Vagina (tissue), 1 donor: ENCODE measurements around the gene FAM117B. TPM values are rescaled to one million over a fixed set of nuclear protein-coding genes. Genes with fewer than 3 reads are reported as not detected.

Experiments used
- small RNA-seq: library from RNA; depleted of rRNA; stranded (forward); fragments of <200 nt; gene quantifications from one replicate; pipeline ENCODE3, GENCODE V24; 2016
- total RNA-seq: library from RNA; depleted of rRNA; stranded (reverse); fragments of >200 nt; gene quantifications from one replicate; pipeline ENCODE4 v1.2.3, GENCODE V29; 2016

Gene FAM117B
- total RNA-seq, 1 donor from 2014 or later: 13.5 TPM

Small RNA genes within 50 kb of the gene (small RNA-seq; reads per million reads assigned to genes)
- gene MTND4LP17: not detected

Other genes with a start within 250 kb of the FAM117B start
- gene ICA1L, start 236.8 kb downstream of the FAM117B start, total RNA-seq: 21.6 TPM